ENCODE results near the gene FCAMR. TPM values are rescaled to one million over a fixed set of nuclear protein-coding genes. Genes with fewer than 3 reads are reported as not detected.

The FCAMR gene
- polyA plus RNA-seq, 1 experiment, result not detected

GRCh38 chr1:207017615-207018559, 47.6 kb upstream of the FCAMR start:
- ChIA-PET POLR2A (no interaction called here), CTCF (interaction anchor here (0.6 to 1.5 kb wide), 3 partner anchors 12 to 58 kb away, joined by 3 to 5 read pairs (median 4); no protein-coding TSS in a partner anchor)
- TF ChIP-seq CTCF (IDR thresholded peaks at IDR 0.05; ENCODE audit: insufficient read depth, low read depth, low read length), result no peak
- no peak for DNase-seq (ENCODE audit: low read depth)
- Histone ChIP-seq H3K27me3 (ENCODE audit: control insufficient read depth, insufficient read depth, low read length) (no peaks in the 10 kb centered on the region), H3K4me3 (ENCODE audit: low read depth, low read length) (no peak overlapping the region), H3K36me3 (ENCODE audit: control insufficient read depth, insufficient read depth, low read length) (no peaks in the 10 kb centered on the region)

GRCh38 chr1:207015791-207016190, 45.5 kb upstream of the FCAMR start:
- POLR2A ChIA-PET, result no interaction called here
- DNase-seq (ENCODE audit: low read depth), result no peak
- Histone ChIP-seq H3K4me3 (ENCODE audit: low read depth, low read length) (no peak overlapping the region), H3K36me3 (ENCODE audit: control insufficient read depth, insufficient read depth, low read length) (no peaks in the 10 kb centered on the region), H3K27me3 (ENCODE audit: control insufficient read depth, insufficient read depth, low read length) (no peaks in the 10 kb centered on the region)
- CTCF ChIA-PET, result no interaction called here
- no peak for TF ChIP-seq CTCF (IDR thresholded peaks at IDR 0.05; ENCODE audit: insufficient read depth, low read depth, low read length)

- ChIA-PET POLR2A (interaction anchor here (1.1 kb wide), 1 partner anchor 9 kb away, joined by 3 read pairs; no protein-coding TSS in a partner anchor), CTCF (interaction anchor here (1.8 to 3.2 kb wide), 2 partner anchors 7 to 10 kb away, joined by 7 to 8 read pairs; no protein-coding TSS in a partner anchor)
- H3K4me3 ChIP-seq (ENCODE audit: low read depth, low read length), result no peak overlapping the region
- H3K27me3 ChIP-seq (ENCODE audit: control insufficient read depth, insufficient read depth, low read length), result no peaks in the 10 kb centered on the region
- no peak for TF ChIP-seq CTCF (IDR thresholded peaks at IDR 0.05; ENCODE audit: insufficient read depth, low read depth, low read length)
- DNase-seq (ENCODE audit: low read depth), result no peak
- H3K36me3 ChIP-seq (ENCODE audit: control insufficient read depth, insufficient read depth, low read length), result no peaks in the 10 kb centered on the region
These were observed 44.5 kb upstream of the FCAMR start for GRCh38 chr1:207014728-207015127.

- Histone ChIP-seq H3K27me3 (ENCODE audit: control insufficient read depth, insufficient read depth, low read length) (no peaks in the 10 kb centered on the region), H3K4me3 (ENCODE audit: low read depth, low read length) (no peak overlapping the region), H3K36me3 (ENCODE audit: control insufficient read depth, insufficient read depth, low read length) (no peaks in the 10 kb centered on the region)
- TF ChIP-seq CTCF (IDR thresholded peaks at IDR 0.05; ENCODE audit: insufficient read depth, low read depth, low read length), result no peak
- CTCF ChIA-PET, result interaction anchor here (1.8 to 3.2 kb wide), 2 partner anchors 8 to 9 kb away, joined by 7 to 8 read pairs; no protein-coding TSS in a partner anchor
- no peak for DNase-seq (ENCODE audit: low read depth)
- POLR2A ChIA-PET, result no interaction called here
These were observed 43.2 kb upstream of the FCAMR start for GRCh38 chr1:207013321-207014085.

GRCh38 chr1:207010726-207011125, 40.5 kb upstream of the FCAMR start:
- DNase-seq (ENCODE audit: low read depth), result no peak
- H3K4me3 ChIP-seq (ENCODE audit: low read depth, low read length), result no peak overlapping the region
- H3K36me3 ChIP-seq (ENCODE audit: control insufficient read depth, insufficient read depth, low read length), result no peaks in the 10 kb centered on the region
- no peaks in the 10 kb centered on the region for H3K27me3 ChIP-seq (ENCODE audit: control insufficient read depth, insufficient read depth, low read length)
- TF ChIP-seq CTCF (IDR thresholded peaks at IDR 0.05; ENCODE audit: insufficient read depth, low read depth, low read length), result no peak
- CTCF ChIA-PET, result interaction anchor here (1.0 to 1.2 kb wide), 3 partner anchors 28 to 42 kb away, joined by 3 to 5 read pairs (median 3); partner anchors contain the start of gene PFKFB2
- POLR2A ChIA-PET, result no interaction called here
